Neural cell (in vitro differentiated cells): Measurements from ENCODE around the gene CD58. TPM values are rescaled to one million over a fixed set of nuclear protein-coding genes. Genes with fewer than 3 reads are reported as not detected.

Experiments used
- H2AFZ ChIP-seq: fragments of 200-600, 300-800 bp; sonication (generic), shearing (Covaris generic); 2 replicates; pipeline ENCODE4 v1.6.0; 2014; ENCODE audit warnings: low read depth, mild to moderate bottlenecking, antibody characterized with exemption, low read length, moderate library complexity
- H3F3A ChIP-seq: fragments of 200-600 bp; shearing (Covaris generic); 2 replicates; pipeline ENCODE4 v1.6.1; 2016; ENCODE audit warnings: mild to moderate bottlenecking, moderate library complexity, mixed read lengths, antibody characterized with exemption, low read length; ENCODE audit not compliant: insufficient read depth, poor library complexity, severe bottlenecking
- H3K27ac ChIP-seq: fragments of 200-600, 300-800 bp; sonication (generic), shearing (Covaris generic); 2 replicates; pipeline ENCODE4 v1.5.1; 2014; ENCODE audit warnings: mild to moderate bottlenecking, low read length, moderate library complexity
- H3K27me3 ChIP-seq: fragments of 300-800, 200-600 bp; sonication (generic), shearing (Covaris generic); 2 replicates; pipeline ENCODE4 v1.6.0; 2014; ENCODE audit warnings: mild to moderate bottlenecking, low read depth, low read length, moderate library complexity; ENCODE audit not compliant: insufficient read depth
- H3K36me3 ChIP-seq: fragments of 300-800, 200-600 bp; sonication (generic), shearing (Covaris generic); 2 replicates; pipeline ENCODE4 v1.5.1; 2014; ENCODE audit warnings: mild to moderate bottlenecking, antibody characterized with exemption, low read length, moderate library complexity; ENCODE audit not compliant: insufficient read depth
- H3K4me2 ChIP-seq: fragments of 300-800, 200-600 bp; sonication (generic), shearing (Covaris generic); 2 replicates; pipeline ENCODE4 v1.6.0; 2014; ENCODE audit warnings: mild to moderate bottlenecking, low read length
- H3K4me3 ChIP-seq: fragments of 300-800, 200-600 bp; sonication (generic), shearing (Covaris generic); 2 replicates; pipeline ENCODE4 v1.5.1; 2014; ENCODE audit warnings: mild to moderate bottlenecking, low read length, moderate library complexity
- H3K79me2 ChIP-seq: fragments of 200-600 bp; shearing (Covaris generic); replicated peaks from 2 replicates; pipeline ENCODE4 v1.6.0; 2014; ENCODE audit warnings: mild to moderate bottlenecking, low read length, moderate library complexity; ENCODE audit not compliant: insufficient read depth
- H3K9ac ChIP-seq: fragments of 300-800, 200-600 bp; sonication (generic), shearing (Covaris generic); 2 replicates; pipeline ENCODE4 v1.6.1; 2016; ENCODE audit warnings: mild to moderate bottlenecking, low read length, mixed read lengths
- H3K9me2 ChIP-seq: fragments of 200-600 bp; shearing (Covaris generic); 2 replicates; pipeline ENCODE4 v1.6.1; 2016; ENCODE audit warnings: mild to moderate bottlenecking, low read length, mixed read lengths; ENCODE audit not compliant: insufficient read depth
- H3K9me3 ChIP-seq: fragments of 200-600, 300-800 bp; sonication (generic), shearing (Covaris generic); 2 replicates; pipeline ENCODE4 v1.6.1; 2016; ENCODE audit warnings: mild to moderate bottlenecking, mixed run types, low read length, moderate library complexity, mixed read lengths
- H4K20me1 ChIP-seq: fragments of 200-600 bp; shearing (Covaris generic); 2 replicates; pipeline ENCODE4 v1.6.1; 2016; ENCODE audit warnings: mild to moderate bottlenecking, mixed run types; ENCODE audit not compliant: insufficient read depth
- CTCF ChIP-seq: fragments of 450-650 bp; IDR thresholded peaks from 2 replicates; pipeline ENCODE4 v1.5.1; 2014; ENCODE audit warnings: antibody characterized with exemption, mild to moderate bottlenecking, moderate library complexity; ENCODE audit not compliant: poor library complexity, severe bottlenecking
- EP300 ChIP-seq: fragments of 450-650 bp; conservative IDR thresholded peaks from 2 replicates; pipeline ENCODE4 v1.6.1; 2014; ENCODE audit warnings: antibody characterized with exemption, mild to moderate bottlenecking, moderate library complexity; ENCODE audit not compliant: poor library complexity, severe bottlenecking
- EZH2 ChIP-seq: fragments of 200-600, 300-800 bp; shearing (Covaris generic), sonication (generic); IDR thresholded peaks from 2 replicates; pipeline ENCODE4 v1.6.1; 2014; ENCODE audit warnings: antibody characterized with exemption, low read length, borderline replicate concordance, mild to moderate bottlenecking; ENCODE audit not compliant: insufficient read depth, poor library complexity, severe bottlenecking
- POLR2AphosphoS5 ChIP-seq: IDR thresholded peaks from 2 replicates; pipeline ENCODE4 v1.6.1; 2012
- RAD21 ChIP-seq: fragments of 450-650 bp; conservative IDR thresholded peaks from 2 replicates; pipeline ENCODE4 v1.6.1; 2014; ENCODE audit warnings: antibody characterized with exemption, mild to moderate bottlenecking, moderate library complexity
- REST ChIP-seq: IDR thresholded peaks from 2 replicates; pipeline ENCODE4 v1.6.1; 2012; ENCODE audit warnings: borderline replicate concordance
- SMC3 ChIP-seq: fragments of 450-650 bp; conservative IDR thresholded peaks from 2 replicates; pipeline ENCODE4 v1.6.1; 2014; ENCODE audit warnings: antibody characterized with exemption, mild to moderate bottlenecking, moderate library complexity; ENCODE audit not compliant: poor library complexity
- TAF1 ChIP-seq: IDR thresholded peaks from 2 replicates; pipeline ENCODE4 v1.6.1; 2012; ENCODE audit warnings: low read depth
- polyA plus RNA-seq: library from polyadenylated mRNA; depleted of rRNA; stranded (reverse); fragments of >200 nt; gene quantifications from 2 replicates; pipeline ENCODE4 v1.2.3, GENCODE V29; 2014

Gene CD58
- polyA plus RNA-seq, 1 donor from 2014 or later, result 1.8 TPM

- H3K9me3 ChIP-seq, result no peaks in the 10 kb centered on the region
Measured at GRCh38 chr1:116586741-116587143, 15.9 kb upstream of the CD58 start.

GRCh38 chr1:116585886-116586285 lies 15.1 kb upstream of the CD58 start:
- Histone ChIP-seq H3K27me3 (no peaks in the 10 kb centered on the region), H3F3A (no peaks in the 10 kb centered on the region), H3K9me3 (no peaks in the 10 kb centered on the region), H3K4me3 (no peak overlapping the region), H3K27ac (no peak overlapping the region), H3K79me2 (no peaks in the 10 kb centered on the region), H3K4me2 (no peak overlapping the region), H4K20me1 (no peaks in the 10 kb centered on the region), H3K9me2 (no peaks in the 10 kb centered on the region), H3K36me3 (peaks cover 4% of the 10 kb centered on the region), H3K9ac (no peak overlapping the region), H2AFZ (no peak overlapping the region)
- TF ChIP-seq REST (no peak), SMC3 (no peak), POLR2AphosphoS5 (no peak), EP300 (no peak), RAD21 (no peak), CTCF (no peak), EZH2 (no peak), TAF1 (no peak)

More at GRCh38 chr1:116586741-116587143, 15.9 kb upstream of the CD58 start:
- Histone ChIP-seq H3F3A (no peaks in the 10 kb centered on the region), H2AFZ (no peak overlapping the region), H3K79me2 (no peaks in the 10 kb centered on the region), H3K4me3 (no peak overlapping the region), H3K9me2 (no peaks in the 10 kb centered on the region), H3K4me2 (no peak overlapping the region), H3K27me3 (no peaks in the 10 kb centered on the region), H3K9ac (no peak overlapping the region), H3K36me3 (peaks cover 4% of the 10 kb centered on the region), H3K27ac (no peak overlapping the region), H4K20me1 (no peaks in the 10 kb centered on the region)
- TF ChIP-seq TAF1 (no peak), EZH2 (no peak), REST (no peak), POLR2AphosphoS5 (no peak), EP300 (no peak), CTCF (no peak)
